Measurements from ENCODE around the gene GPR63.

GPR63 gene

DNA sequence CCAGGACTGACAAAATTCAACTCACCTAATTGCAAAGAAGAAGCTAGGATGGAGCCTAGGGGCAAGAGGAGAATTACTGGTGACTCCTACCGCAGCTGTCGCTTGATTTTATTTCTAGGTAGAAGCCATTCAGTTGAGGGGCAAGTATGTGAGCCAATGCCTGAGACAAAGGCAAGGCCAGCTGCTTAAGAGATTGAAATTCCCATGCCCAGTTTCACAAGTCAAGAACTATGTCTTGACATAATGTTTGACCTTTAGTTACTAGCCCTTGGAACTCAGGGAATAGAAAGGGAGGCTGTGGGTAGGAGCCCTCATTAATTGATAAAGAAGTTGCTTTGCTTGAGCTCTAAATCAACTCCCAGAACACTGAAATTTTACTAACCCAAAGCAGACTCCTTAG lies 54.0 kb downstream of the GPR63 start:
- DNase-seq (ENCODE audit: low spot score) = no peak
- POLR2A ChIA-PET (ENCODE audit: low non-redundant PET) = no interaction called here
- CTCF ChIA-PET = no interaction called here
- H3K27ac ChIP-seq = no peak overlapping the region
- no peak for TF ChIP-seq CTCF (conservative IDR thresholded peaks at IDR 0.05; ENCODE audit: low read depth)

- ChIA-PET CTCF (no interaction called here), POLR2A (ENCODE audit: low non-redundant PET) (no interaction called here)
- DNase-seq (ENCODE audit: low spot score) = no peak
- no peak overlapping the region for H3K27ac ChIP-seq
- no peak for TF ChIP-seq CTCF (conservative IDR thresholded peaks at IDR 0.05; ENCODE audit: low read depth)
These were observed 55.7 kb downstream of the GPR63 start for GRCh38 chr6:96781557-96781956.

DNA sequence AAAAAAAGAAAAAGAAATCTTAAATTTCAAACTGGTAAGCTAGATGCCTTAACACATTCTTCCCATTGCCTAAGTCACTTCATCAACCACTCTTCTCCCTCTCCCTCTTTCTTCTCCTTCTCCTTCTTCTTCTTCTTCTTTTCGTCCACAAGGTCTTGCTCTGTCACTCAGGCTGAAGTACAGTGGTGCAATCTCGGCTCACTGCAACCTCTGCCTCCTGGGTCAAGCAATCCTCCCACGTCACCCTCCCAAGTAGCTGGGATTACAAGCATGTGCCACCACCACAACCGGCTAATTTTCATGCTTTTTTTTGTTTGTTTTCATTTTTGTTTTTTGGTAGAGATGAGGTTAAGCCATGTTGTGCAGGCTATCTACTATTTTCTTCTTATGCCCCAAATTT lies 60.2 kb downstream of the GPR63 start:
- no peak for DNase-seq (ENCODE audit: low spot score)
- ChIA-PET POLR2A (ENCODE audit: low non-redundant PET) (no interaction called here), CTCF (interaction anchor here (0.8 kb wide), 1 partner anchor 234 kb away, joined by 4 read pairs; no protein-coding TSS in a partner anchor)
- no peak for TF ChIP-seq CTCF (conservative IDR thresholded peaks at IDR 0.05; ENCODE audit: low read depth)
- no peak overlapping the region for H3K27ac ChIP-seq

DNA sequence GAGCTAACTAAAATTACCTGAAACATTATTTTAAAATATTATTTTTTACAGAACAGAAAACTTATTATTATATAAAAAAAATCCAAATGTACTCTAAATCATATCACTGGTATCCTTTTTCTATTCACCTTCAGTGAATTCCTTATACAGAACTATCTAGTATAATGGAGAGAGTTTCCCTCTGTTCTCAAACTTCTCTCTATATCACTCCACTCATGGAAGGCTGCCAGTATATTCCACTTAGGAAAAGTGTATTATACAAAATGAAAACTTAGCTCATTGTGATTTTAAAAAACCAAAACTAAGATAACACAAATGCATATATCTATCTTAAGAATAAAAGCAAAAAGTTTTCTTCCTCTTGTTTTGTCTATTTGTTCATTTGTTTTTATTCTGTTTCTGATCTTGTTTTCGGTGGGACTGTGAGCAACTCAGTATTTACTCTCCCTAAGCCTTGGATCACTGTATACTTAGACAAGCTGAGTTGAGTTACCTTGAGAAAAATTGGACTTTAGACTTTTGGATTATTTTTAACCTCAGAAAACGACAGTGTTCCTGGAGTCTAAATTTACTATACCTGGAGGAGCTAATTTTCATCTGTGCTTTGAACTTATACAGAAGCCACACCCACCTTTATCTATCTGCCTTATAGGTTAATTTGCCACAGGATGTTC lies 61.4 kb downstream of the GPR63 start:
- ChIA-PET POLR2A (ENCODE audit: low non-redundant PET) (no interaction called here), CTCF (interaction anchor here (0.6 kb wide), 1 partner anchor 21 kb away, joined by 4 read pairs; no protein-coding TSS in a partner anchor)
- DNase-seq (ENCODE audit: low spot score) = no peak
- TF ChIP-seq CTCF (conservative IDR thresholded peaks at IDR 0.05; ENCODE audit: low read depth) = no peak
- H3K27ac ChIP-seq = no peak overlapping the region

DNA sequence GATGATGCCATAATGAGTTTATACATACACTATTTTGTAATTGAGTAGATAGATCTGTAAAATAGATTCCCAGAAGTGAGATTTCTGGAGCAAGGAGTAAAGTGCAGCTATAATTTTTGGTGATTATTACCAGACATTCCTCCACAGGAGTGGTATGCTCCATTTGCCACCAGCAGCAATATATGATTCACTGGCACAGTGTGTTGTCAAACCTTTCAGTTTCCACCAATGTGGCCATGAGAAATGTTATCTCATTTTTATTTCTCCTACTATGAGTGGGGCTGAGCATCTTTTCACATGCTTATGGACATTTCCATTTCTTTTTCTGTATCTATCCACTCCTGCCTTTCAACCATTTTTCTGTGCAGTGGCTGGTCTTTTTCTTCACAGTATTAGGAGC lies 70.5 kb downstream of the GPR63 start:
- DNase-seq (ENCODE audit: low spot score) = no peak
- POLR2A ChIA-PET (ENCODE audit: low non-redundant PET) = no interaction called here
- CTCF ChIA-PET = no interaction called here
- H3K27ac ChIP-seq = no peak overlapping the region
- no peak for TF ChIP-seq CTCF (conservative IDR thresholded peaks at IDR 0.05; ENCODE audit: low read depth)

DNA sequence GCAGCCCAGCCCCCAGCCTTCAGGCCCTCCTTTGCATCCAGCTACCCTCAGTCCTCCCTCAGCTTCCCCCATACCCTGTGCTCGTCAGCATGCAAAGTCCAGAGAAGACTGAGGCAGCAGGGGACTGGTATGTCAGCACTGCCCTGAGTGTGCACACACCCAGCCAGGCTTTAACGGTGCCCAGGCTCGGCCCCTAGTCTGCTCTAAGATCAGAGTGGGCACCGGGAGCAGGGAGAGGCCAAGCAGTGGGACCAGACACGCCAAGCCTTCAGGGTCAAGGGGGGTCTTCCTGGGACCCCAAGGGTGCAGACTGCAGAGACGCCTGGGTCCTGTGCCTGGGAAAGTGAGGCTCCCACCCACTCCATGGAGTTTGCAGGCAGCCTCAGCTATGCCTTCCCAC lies 74.7 kb downstream of the GPR63 start:
- no peak for DNase-seq (ENCODE audit: low spot score)
- ChIA-PET CTCF (no interaction called here), POLR2A (ENCODE audit: low non-redundant PET) (no interaction called here)
- no peak overlapping the region for H3K27ac ChIP-seq
- no peak for TF ChIP-seq CTCF (conservative IDR thresholded peaks at IDR 0.05; ENCODE audit: low read depth)

Data from RWPE1 (cell line).